Activated T-cell treated with anti-CD3 and anti-CD28 coated beads, Interleukin-2, amount 50 U/mL, for 24 hours (primary cell): ENCODE results near the gene RNF186.

Experiments
- DNase-seq: peaks from one replicate; pipeline ENCODE4 v3.0.0-alpha.2; 2020
- H3K27ac Mint-ChIP-seq: 2 replicates; pipeline ENCODE4 v1.8.0; 2020; ENCODE audit warnings: mild to moderate bottlenecking, mixed read lengths
- H3K27me3 Mint-ChIP-seq: 2 replicates; pipeline ENCODE4 v1.8.0; 2020; ENCODE audit warnings: mixed read lengths
- H3K36me3 Mint-ChIP-seq: 2 replicates; pipeline ENCODE4 v1.8.0; 2020; ENCODE audit warnings: low read depth, mixed read lengths
- H3K4me1 Mint-ChIP-seq: 2 replicates; pipeline ENCODE4 v1.8.0; 2020; ENCODE audit warnings: low read depth, mixed read lengths
- H3K4me3 Mint-ChIP-seq: 2 replicates; pipeline ENCODE4 v1.8.0; 2020; ENCODE audit warnings: mild to moderate bottlenecking, moderate library complexity, mixed read lengths
- H3K9me3 Mint-ChIP-seq: 2 replicates; pipeline ENCODE4 v1.8.0; 2020; ENCODE audit warnings: mixed read lengths

Gene RNF186

DNA sequence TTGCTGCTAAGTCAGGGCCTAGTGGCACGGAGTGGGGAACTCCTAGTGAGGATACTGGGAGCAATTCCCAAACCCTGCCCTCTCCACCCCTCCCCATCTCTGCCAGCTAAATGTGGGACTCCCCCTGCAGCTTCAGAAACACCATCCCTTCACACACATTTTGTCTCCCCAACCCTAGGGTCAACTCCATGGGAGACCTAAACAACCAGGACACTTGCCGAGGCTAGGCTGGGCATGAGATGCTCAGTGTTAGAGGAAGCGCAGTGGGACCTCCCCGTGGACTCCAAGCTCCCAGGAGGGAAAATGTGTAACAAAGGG is 1.5 kb downstream of the RNF186 start:
- Mint-ChIP-seq H3K4me3 (no peak overlapping the region), H3K27ac (no peak overlapping the region), H3K9me3 (no peaks in the 10 kb centered on the region), H3K4me1 (no peaks in the 10 kb centered on the region), H3K27me3 (peaks cover 6% of the 10 kb centered on the region), H3K36me3 (no peaks in the 10 kb centered on the region)
- no peak for DNase-seq

DNA sequence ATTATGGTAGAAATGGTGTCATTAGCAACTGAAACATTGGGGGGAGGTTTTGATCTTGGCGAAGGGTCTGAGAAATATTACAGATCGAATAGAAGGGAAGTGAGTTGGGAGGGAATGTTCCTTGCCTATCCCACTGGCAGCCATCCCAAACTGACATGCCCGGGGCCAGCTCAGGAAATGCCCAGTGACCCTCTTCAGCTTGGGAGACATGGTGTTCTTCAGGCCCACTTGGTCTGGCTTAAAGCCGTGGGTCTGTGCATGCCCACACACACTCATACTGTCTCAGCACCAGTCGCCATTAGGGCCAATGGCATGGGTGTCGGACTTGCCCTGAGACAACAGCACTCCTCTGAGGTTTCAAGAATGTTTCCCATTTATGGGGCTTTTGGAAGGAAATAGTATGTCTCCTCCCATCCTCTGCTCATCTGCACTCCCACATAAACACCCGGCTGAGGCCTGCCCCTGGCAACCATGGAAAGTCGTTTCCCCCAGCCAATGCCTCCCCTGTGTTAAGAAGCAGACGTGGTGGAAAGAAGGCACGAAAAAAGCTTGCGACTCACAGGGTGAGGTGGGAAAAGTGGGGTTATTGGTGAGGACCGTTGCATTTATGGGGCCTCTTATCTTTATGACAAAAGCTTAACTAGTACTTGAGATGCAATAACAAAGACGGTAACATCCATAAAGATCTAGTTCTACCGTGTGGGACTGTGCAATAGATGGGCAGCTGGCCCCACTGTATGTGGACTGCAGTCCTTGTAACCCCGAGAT is 2.0 kb downstream of the RNF186 start:
- H3K27ac Mint-ChIP-seq = no peak overlapping the region
- no peaks in the 10 kb centered on the region for H3K36me3 Mint-ChIP-seq
- H3K9me3 Mint-ChIP-seq = no peaks in the 10 kb centered on the region
- H3K4me1 Mint-ChIP-seq = no peaks in the 10 kb centered on the region
- no peak for DNase-seq
- no peak overlapping the region for H3K4me3 Mint-ChIP-seq
- H3K27me3 Mint-ChIP-seq = peaks cover 6% of the 10 kb centered on the region

DNA sequence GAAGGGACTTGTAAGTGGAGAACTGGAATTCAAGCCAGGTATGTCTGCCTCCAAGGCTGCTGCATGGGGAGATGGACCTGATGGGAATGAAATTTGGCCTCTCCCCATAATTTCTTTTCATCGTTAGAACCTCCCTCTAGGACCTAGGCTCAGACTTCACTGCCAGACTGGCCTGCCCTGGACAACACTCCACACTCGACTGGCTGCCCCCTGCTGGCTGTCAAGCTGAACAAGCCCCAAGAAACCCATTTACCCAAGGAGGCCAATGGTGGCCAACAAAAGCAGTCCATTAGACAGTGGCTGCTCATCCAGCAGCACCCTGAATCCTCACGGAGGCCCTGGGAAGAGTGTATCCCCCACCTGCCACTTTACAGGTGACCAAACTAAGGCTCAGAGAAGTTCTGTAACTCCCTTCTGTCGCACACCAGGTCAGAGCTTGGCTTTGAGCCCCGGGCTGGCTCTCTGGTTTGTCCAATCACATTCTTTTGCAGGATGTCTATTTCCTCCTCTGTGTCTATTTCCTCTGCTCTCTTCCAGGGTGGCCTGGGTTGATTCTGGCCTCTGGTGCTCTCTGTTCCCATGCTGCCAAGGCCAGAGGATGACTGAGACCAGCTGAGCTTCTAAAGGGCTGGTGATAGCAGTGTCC is 3.8 kb downstream of the RNF186 start:
- Mint-ChIP-seq H3K9me3 (no peaks in the 10 kb centered on the region), H3K27me3 (peaks cover 6% of the 10 kb centered on the region), H3K4me1 (no peaks in the 10 kb centered on the region), H3K27ac (no peak overlapping the region), H3K36me3 (no peaks in the 10 kb centered on the region), H3K4me3 (no peak overlapping the region)
- DNase-seq = peak; percentile 62

DNA sequence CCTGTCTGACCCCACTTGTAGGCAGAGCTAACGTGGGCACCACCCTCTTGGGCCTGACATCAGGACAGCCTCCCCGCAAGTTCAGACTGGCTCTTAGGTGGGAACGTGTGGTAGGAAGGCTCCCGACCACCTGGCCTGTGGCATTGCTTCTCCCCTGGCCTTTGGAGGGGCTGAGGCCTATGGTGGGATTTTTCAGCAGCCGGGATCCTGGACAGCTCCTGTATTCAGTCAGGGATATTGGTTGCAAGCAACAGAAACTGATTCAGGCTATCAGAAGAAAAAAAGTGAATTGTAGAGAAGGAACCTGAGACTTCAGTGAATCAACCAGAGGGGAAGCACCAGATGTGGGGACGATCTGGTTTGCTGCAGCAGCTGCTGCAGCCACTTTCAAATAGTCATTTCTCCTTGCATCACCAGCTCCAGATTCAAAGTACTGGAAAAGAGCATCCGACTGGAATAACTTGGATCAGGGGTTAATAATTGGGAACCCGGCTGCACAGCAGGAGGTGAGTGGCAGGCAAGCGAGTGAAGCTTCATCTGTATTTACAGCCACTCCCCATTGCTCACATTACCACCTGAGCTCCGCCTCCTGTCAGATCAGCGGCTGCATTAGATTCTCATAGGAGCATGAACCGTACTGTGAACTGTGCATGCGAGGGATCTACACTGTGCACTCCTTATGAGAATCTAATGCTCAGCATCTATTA is 5.9 kb downstream of the RNF186 start:
- no peaks in the 10 kb centered on the region for H3K9me3 Mint-ChIP-seq
- no peaks in the 10 kb centered on the region for H3K36me3 Mint-ChIP-seq
- DNase-seq = no peak
- H3K27ac Mint-ChIP-seq = no peak overlapping the region
- no peak overlapping the region for H3K4me3 Mint-ChIP-seq
- peaks cover 4% of the 10 kb centered on the region for H3K27me3 Mint-ChIP-seq
- no peaks in the 10 kb centered on the region for H3K4me1 Mint-ChIP-seq

DNA sequence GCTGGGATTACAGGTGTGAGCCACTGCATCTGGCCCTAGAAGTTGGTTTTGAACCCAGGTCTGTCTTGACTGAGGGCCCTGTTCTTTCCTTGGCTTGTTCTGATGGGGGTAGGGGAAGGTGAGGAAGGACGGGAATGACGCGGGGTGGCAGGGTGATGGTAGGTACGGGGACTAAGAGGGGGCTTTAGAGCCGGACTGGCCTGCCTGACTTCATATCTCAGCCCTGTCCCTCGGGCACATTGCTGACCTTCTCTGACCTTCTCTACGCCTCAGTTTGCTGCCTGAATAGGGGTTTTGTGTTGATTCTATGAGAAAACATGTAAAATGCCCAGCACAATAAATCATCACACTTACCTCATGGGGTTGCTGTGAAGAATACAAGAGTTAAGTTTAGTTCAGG is 6.7 kb downstream of the RNF186 start:
- Mint-ChIP-seq H3K27me3 (no peaks in the 10 kb centered on the region), H3K27ac (no peak overlapping the region), H3K36me3 (no peaks in the 10 kb centered on the region), H3K9me3 (no peaks in the 10 kb centered on the region), H3K4me1 (no peaks in the 10 kb centered on the region), H3K4me3 (no peak overlapping the region)
- DNase-seq = no peak

DNA sequence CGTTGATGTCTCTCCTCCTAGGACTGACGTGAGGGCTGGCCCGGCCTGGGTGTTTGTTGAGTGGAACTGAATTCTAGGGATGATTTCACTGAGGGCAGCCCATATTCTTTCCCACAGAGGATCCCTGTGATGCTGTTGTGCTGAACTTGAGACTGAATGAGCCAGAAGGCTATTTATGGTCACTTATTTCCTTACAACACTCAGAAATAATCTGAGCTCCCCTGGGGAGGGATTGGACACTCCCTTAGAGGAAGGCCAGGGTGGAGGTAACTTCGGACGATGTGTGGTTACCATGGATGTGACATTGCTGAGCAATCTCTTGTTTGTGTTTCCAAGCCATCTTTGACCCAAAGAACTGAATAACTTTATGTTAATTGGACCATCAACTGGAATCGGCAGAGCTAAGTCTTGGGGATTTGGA is 10.2 kb downstream of the RNF186 start:
- H3K27ac Mint-ChIP-seq = no peak overlapping the region
- H3K4me1 Mint-ChIP-seq = peaks cover 13% of the 10 kb centered on the region
- no peak for DNase-seq
- no peaks in the 10 kb centered on the region for H3K27me3 Mint-ChIP-seq
- H3K36me3 Mint-ChIP-seq = no peaks in the 10 kb centered on the region
- H3K9me3 Mint-ChIP-seq = no peaks in the 10 kb centered on the region
- H3K4me3 Mint-ChIP-seq = no peak overlapping the region

DNA sequence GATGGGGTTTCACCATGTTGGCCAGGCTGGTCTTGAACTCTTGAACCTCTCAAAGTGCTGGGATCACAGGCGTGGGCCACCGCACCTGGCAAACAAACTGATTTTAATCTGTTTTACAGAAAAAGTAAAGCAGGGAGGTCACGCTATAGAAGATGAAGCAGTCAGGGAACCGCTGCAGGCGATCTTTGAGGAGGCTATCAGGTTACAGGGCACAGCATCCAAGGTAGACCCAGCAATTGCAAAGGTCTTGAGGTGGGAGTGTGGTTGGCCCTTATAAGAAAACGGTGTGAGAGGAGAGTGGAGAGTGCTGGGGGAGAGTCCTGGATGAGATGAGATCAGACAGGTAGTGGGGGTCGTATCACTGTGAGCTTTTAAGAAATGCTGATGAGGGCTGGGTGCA is 12.8 kb downstream of the RNF186 start:
- Mint-ChIP-seq H3K9me3 (no peaks in the 10 kb centered on the region), H3K27me3 (no peaks in the 10 kb centered on the region), H3K36me3 (peaks cover under 1% of the 10 kb centered on the region), H3K27ac (no peak overlapping the region), H3K4me1 (peaks cover 30% of the 10 kb centered on the region), H3K4me3 (no peak overlapping the region)
- DNase-seq = no peak

DNA sequence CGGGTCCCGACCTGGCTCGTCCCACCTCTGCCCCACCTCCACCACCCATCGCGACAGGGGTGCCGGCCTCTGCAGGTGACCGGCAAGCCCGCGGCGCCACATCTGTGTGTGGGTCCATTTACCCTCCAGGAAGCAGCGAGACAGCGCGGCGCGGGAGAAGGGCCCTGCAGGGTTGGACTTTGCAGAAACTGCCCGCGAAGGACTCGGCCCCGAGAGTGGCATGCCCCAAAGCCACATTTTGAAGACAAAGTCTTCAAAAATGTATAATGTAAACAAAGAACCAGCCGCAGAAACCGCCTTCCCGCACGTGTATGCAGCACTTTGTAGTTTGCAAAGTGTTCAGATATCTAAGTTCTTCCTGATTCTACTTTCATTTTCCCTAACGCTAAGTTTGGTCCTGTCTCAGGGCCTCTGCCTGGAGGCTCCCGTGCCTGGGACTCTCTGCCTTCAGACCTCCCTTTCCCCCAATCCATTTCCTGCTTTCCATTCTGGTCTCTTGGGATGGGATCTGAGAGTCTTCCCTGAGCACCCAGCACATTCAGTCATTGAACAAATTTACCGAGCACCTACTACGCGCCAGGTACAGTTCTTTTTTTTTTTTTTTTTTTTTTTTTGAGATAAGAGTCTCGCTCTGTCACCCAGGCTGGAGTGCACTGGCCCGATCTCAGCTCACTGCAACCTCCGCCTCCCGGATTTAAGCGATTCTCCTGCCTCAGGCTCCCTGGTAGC is 14.8 kb downstream of the RNF186 start:
- DNase-seq = peak; percentile 79
- Mint-ChIP-seq H3K4me1 (peaks cover 34% of the 10 kb centered on the region), H3K36me3 (peaks cover 7% of the 10 kb centered on the region), H3K27ac (peak overlapping the region; percentile 89), H3K9me3 (no peaks in the 10 kb centered on the region), H3K4me3 (peak overlapping the region; percentile 78), H3K27me3 (no peaks in the 10 kb centered on the region)

DNA sequence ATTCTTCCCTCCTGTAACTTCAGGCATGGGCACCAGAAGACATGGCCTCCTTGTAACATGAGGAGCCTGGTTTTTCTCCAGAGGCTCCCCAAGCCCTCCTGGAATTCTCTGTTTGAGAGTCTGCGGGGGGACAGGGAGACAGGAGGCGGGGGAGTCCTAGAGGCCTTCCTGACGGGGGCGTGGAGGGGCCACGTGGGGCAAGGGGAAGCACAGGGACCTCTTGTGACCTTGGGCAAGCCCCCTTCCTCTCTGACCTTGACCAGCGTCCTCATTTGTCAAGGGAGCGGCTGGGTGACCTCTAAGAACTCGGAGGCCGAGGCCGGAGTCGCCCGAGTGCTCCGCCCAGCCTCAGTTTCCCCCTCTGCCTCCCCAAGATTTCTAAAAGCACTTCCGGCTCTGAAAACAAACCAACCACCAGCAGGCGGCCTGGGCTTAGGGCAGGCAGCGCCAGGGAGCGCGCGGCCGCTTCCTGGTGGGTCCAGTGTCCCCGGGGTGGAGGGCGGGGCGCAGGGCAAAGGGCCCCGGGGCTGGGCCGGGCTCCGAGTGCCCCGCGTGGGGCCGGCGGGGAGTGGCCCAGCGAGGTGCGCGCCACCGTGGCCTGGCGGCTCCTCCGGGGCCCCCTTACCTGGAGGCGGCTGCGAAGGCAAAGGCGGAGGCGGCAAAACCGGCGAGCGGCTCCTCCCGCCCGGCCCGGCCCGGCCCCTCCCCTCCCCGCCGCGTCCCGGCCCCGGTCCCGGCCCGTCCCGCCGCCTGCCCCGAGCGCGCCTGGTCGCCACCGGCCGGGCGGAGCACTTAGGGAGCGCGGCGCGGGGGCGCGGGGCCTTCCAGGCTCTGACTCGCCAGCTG is 15.6 kb downstream of the RNF186 start, which contains the start of gene TMCO4:
TMCO4 (minus strand) TSS at position 687 of the 846 bp plus-strand sequence. CDS start 19,158 bp downstream, outside the sequence.
- no peaks in the 10 kb centered on the region for H3K27me3 Mint-ChIP-seq
- H3K36me3 Mint-ChIP-seq = peaks cover 11% of the 10 kb centered on the region
- H3K4me3 Mint-ChIP-seq = peak within 1 kb of the TSS; percentile 81
- H3K9me3 Mint-ChIP-seq = no peaks in the 10 kb centered on the region
- H3K27ac Mint-ChIP-seq = peak within 1 kb of the TSS; percentile 94
- H3K4me1 Mint-ChIP-seq = peaks cover 38% of the 10 kb centered on the region
- DNase-seq = peak; percentile 78

DNA sequence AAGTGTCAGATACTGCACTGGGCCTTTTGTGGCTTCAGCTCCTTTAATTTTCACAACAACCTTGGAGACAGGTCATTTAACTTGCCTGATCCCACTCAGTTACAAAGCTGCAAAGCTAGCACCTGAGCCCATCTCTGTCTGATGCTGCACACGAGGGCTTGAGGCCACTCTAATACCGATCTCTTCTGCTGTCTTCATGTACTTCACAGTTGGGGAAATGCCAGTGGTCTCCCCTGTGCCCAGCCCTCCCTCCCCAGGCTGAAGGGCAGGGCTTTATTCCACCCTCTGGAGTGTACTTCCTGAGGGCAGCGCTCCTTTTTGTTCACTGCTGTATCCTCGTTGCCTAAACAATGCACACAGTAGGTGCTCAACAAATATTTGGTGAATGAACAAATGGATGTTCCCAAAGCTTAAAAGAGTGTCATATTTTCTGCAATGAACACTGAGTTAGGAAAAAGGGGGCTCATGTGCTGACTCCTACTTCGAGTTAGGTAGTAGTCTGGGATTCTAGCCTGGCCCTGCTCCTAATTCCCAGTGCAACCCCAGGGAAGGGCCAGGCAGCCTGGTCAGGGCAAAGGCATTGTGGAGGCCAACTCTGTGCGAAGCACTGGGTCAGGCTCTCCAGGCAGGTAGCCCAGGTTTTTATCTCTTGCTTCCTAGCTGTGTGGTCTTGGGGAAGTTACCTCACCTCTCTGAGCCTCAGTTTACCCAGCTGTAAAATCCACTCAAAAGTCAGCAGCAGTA is 16.4 kb downstream of the RNF186 start:
- H3K9me3 Mint-ChIP-seq = no peaks in the 10 kb centered on the region
- H3K27me3 Mint-ChIP-seq = no peaks in the 10 kb centered on the region
- peak; percentile 35 for DNase-seq
- H3K4me3 Mint-ChIP-seq = peak overlapping the region; percentile 81
- peak overlapping the region; percentile 94 for H3K27ac Mint-ChIP-seq
- peaks cover 12% of the 10 kb centered on the region for H3K36me3 Mint-ChIP-seq
- H3K4me1 Mint-ChIP-seq = peaks cover 44% of the 10 kb centered on the region

DNA sequence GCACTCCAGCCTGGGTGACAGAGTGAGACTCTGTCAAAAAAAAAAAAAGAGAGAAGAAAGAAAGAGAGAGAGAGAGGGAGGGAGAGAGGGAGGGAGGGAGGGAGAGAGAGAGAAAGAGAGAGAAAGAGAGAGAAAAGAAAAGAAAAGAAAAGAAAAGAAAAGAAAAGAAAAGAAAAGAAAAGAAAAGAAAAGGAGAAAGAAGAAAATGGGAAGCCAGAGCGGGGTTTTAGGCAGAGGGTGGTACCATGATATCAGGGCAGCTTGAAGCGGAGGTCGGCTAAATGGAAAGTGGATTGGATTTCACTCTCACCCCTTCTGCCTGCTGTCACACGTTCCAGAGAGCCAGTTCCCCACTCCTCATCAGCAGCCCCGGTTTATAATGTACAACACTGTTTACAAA is 17.3 kb downstream of the RNF186 start:
- H3K27me3 Mint-ChIP-seq = no peaks in the 10 kb centered on the region
- peaks cover 18% of the 10 kb centered on the region for H3K36me3 Mint-ChIP-seq
- DNase-seq = no peak
- peaks cover 44% of the 10 kb centered on the region for H3K4me1 Mint-ChIP-seq
- H3K4me3 Mint-ChIP-seq = peak overlapping the region; percentile 81
- H3K9me3 Mint-ChIP-seq = no peaks in the 10 kb centered on the region
- peak overlapping the region; percentile 94 for H3K27ac Mint-ChIP-seq

DNA sequence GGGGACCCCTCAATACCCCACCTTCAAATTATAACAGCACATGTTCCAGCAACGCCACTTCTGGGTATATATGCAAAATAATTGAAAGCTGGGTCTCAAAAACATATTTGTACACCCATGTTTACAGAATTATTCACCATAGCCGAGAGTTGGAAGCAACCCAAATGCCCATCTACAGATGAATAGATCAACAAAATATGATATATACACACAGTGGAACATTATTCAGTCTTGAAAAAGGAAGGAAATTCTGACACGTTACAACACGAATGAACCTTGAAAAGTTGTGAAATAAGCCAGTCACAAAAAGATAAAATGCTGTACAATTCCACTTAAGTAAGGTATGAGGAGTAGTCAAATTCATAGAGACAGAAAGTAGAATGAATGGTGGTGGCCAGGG is 20.5 kb downstream of the RNF186 start:
- Mint-ChIP-seq H3K9me3 (no peaks in the 10 kb centered on the region), H3K36me3 (peaks cover 43% of the 10 kb centered on the region), H3K4me1 (peaks cover 42% of the 10 kb centered on the region), H3K27me3 (no peaks in the 10 kb centered on the region), H3K27ac (no peak overlapping the region), H3K4me3 (no peak overlapping the region)
- no peak for DNase-seq

DNA sequence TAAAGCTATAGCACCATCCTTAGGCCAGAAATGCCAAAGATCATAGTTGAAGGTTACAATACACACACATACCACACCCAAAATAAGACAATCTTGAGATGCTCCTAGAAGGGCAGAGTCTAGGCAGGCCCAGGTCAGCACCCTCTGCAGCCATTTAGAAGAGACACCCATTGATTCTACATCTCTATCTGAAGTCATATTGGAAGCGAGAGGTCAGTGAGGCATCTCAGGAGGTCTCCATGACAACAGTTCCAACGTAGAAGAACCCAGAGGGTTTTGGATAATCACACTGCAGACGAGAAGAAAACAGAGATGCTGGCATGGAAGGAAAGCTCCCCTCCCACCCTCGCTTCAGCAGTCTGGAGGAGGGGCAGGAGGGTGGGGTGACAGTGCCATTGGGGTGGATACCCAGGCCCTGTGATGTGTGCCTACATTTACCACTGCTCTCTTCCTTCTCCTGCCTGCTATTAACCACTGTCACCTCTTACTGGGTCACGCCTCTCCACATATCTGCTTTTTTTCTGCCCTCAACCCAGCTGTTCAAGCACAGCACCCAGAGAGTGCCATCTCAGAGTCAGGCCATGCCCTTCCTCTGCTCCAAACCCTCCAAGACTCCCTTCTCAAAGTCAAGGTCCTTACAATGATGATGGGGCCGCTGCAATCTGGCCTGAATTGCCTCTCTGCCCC is 21.6 kb downstream of the RNF186 start:
- no peaks in the 10 kb centered on the region for H3K27me3 Mint-ChIP-seq
- H3K4me1 Mint-ChIP-seq = peaks cover 33% of the 10 kb centered on the region
- peaks cover 43% of the 10 kb centered on the region for H3K36me3 Mint-ChIP-seq
- H3K27ac Mint-ChIP-seq = no peak overlapping the region
- no peak overlapping the region for H3K4me3 Mint-ChIP-seq
- no peaks in the 10 kb centered on the region for H3K9me3 Mint-ChIP-seq
- DNase-seq = no peak
